GM12874 (cell line): Measurements from ENCODE around the gene TBC1D22A.

Source experiments
- TF ChIP-seq, protein P1 (sequence below): IDR thresholded peaks from 2 replicates; pipeline ENCODE4 v1.5.1; 2011; ENCODE audit warnings: low read depth, mild to moderate bottlenecking, control low read depth, low read length, moderate library complexity; ENCODE audit not compliant: insufficient read depth

TBC1D22A gene

DNA sequence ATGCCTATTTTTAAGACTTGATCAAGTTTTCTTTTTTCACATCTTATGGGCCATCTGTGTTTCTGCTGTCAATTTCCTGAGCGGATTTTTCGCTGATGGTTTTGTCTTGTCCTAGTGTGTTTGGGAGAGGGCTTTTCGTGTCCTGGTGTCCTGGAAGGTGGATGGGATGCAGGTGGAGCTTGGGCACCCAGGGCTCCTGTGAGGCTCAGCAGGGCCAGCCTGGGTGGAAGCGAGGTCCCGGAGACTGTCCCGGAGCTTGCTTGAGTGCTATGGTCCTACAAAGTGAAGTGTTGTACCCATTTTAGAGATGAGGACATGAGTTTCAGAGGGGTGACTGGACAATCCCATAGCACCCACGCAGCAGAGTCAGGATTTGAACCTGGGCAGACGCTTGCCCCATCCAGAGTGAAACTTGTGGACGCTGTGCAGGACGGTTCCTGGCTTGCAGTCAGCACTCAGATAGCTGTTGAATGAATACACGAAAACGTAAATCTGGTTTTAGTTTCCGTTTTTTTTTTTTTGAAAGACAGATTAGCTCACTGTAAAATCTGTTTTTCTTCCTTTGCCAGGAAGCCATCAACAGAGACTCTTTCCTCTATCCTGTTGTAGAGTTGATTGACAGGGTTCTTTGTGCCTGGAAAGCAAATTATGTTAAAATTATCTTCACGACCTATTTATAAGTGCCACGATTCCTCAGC lies 64.1 kb downstream of the TBC1D22A start:
- TF ChIP-seq, protein P1, sequence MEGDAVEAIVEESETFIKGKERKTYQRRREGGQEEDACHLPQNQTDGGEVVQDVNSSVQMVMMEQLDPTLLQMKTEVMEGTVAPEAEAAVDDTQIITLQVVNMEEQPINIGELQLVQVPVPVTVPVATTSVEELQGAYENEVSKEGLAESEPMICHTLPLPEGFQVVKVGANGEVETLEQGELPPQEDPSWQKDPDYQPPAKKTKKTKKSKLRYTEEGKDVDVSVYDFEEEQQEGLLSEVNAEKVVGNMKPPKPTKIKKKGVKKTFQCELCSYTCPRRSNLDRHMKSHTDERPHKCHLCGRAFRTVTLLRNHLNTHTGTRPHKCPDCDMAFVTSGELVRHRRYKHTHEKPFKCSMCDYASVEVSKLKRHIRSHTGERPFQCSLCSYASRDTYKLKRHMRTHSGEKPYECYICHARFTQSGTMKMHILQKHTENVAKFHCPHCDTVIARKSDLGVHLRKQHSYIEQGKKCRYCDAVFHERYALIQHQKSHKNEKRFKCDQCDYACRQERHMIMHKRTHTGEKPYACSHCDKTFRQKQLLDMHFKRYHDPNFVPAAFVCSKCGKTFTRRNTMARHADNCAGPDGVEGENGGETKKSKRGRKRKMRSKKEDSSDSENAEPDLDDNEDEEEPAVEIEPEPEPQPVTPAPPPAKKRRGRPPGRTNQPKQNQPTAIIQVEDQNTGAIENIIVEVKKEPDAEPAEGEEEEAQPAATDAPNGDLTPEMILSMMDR, result no peak

DNA sequence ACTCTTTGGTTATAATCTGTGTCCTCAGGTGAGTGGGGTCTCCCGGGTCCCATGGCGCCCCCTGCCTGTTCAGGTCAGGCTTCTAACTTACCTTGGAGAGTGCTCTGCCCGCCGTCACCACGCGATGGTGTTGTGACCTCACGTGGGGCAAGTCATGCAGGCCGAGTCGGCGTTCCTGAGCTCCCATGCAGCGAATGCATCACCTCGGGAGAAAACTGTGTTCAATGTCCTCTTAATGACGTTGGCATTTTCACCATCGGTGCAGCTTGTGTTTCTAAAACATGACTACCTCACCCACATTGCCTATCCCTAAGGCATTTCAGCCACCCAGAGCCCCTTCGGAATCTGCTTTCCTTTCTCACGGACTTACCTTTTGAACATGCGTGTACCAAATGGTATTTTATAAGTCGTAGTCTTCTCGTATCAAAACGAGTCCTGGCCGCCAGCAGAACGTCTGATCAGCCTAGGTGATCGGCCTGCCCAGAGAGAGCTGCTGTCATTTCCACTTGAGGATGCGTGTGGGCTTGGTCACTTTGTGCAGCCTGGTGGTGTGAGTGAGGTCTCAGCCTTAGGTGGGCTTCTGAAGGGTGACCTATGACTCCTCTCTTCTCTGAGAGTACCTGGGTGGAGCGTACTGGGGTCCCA lies 64.8 kb downstream of the TBC1D22A start:
- TF ChIP-seq, protein P1, result no peak

DNA sequence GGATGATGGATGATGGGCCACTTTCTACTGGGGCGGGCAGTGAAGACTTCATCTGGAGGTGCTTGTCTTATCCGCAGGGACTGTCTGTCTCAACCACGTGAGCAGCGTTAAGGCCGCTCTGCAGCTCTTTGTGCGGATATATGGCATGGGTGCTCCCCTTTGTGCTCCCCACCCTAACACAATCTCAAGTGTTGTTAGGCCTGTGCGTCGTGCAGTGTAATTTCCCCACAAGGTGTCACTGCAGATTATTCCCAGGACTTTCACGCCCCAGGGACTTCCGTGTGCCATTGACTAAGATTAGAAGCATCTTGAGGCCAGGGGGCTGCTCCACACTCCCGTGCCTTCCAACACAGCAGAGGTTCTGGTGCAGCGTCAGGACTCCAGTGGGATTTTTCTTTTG lies 65.3 kb downstream of the TBC1D22A start:
- TF ChIP-seq, protein P1, result no peak

DNA sequence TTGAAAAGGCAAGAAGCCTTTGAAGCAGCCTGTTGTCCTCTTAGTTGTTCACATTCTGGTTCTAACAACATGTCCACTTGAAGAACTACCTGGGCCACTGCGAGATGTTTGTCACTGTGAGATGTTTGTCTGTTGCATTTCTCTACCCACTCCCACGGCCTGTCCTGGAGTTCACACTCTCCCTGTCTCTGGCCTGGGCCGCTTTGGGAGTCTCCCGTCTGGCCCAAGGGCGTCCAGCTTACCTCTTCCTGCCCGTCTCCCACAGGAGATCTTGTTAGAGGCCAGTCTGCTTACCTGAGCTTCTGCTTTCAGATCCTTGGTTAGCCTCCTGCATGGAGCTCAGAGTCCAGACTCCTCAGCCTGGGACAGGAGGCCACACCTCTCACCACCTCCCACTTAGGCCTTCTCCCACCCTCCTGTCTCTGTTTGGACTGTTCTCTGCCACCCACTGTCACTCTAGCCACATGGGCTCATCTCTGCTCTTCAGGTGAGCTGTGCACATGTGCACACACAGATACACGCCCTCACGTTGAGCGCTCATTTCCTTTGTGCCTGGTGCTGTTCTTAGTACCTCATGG lies 66.0 kb downstream of the TBC1D22A start:
- TF ChIP-seq, protein P1, result no peak

DNA sequence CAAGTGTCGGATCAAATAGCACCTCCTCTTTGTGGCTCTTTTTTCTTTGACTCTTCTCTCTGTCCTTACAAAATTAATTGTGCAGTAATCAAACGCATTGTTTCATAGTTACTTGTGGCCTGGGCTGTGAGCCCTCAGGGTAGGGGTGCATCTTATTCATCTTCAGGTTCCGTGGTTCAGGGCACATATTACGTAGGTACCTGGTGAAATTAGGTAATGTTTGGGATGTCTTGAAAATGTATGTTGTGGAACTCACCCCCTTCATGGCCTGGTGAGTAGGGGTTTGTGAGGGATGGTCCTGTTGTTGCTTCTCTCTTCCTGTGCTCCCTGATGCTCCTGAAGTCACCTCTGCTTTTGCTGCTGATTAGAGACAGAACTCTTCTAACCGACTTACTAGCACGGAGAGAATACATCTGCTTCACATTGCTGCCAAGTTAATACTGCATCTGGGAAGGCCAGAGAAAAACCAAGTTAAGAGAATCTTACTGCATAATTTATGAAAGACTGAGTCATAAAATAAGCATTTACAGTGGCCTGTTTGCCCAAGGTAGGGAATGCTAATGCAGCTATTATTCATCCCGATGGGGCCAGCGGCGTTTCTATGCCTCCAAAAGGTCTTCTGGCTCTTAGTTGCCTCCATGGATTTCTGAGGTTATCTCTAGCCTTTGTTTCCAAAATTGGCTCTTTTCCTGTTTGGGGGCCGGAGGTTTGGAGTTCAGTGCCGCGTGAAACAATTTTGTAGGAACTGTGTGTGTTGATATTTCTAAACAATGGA lies 66.9 kb downstream of the TBC1D22A start:
- TF ChIP-seq, protein P1, result no peak

DNA sequence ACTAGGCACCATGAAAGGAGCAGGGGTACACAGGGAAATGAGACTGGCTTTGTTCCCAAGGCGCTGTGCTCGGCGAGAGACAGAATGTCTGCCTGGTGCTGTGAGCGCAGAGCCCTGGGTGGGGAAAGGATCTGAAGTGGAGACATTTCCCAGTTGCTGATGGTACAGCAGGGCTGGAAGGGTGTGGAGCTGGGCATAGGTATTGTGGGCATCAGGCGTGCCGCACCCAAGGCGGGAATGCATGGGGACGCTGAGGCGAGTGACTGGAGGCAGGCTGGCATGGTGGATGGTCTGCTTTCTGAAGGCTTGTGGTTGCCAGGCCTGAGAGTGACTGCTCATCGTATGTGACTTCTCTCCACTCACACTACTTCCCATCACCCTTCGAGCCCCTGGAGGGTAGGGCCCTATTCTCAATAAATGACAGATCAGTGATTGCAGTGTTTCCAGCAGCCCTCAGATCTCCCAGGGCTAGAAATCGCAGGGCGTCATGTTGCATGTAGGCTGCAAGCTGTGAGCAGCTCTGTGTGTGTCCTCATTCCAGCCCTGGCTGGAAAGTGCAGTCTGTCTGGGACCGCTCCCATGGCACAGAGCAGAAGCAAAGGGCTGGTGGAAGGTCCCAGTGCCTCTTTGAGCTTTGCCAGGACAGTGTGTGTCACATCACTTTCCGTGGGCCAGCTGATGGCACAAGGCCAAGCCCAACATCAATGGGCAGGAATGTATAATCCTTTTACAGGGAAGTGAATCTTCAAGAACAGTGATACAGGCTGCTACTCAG lies 67.7 kb downstream of the TBC1D22A start:
- TF ChIP-seq, protein P1, result no peak
